ENCODE data around the gene ZNF607.
"Not testable (repeated sequence)": the region's sequence is repeated elsewhere in the genome, so short reads cannot be mapped to it uniquely, and the experiment has no call there.

ZNF607 gene

GRCh38 chr19:37692956-37693620 is 26.5 kb downstream of the ZNF607 start:
- Histone ChIP-seq H3K9ac (ENCODE audit: low read length) (no peak overlapping the region), H3K36me3 (ENCODE audit: control insufficient read depth, insufficient read depth, low read length) (no peaks in the 10 kb centered on the region), H3K4me1 (ENCODE audit: control insufficient read depth, insufficient read depth, low read length) (no peaks in the 10 kb centered on the region), H3K27me3 (ENCODE audit: control insufficient read depth, insufficient read depth, low read length) (no peaks in the 10 kb centered on the region), H3K4me3 (ENCODE audit: low read length) (no peak overlapping the region), H3K9me3 (ENCODE audit: control insufficient read depth, low read length) (no peaks in the 10 kb centered on the region)

GRCh38 chr19:37691881-37692504 is 27.6 kb downstream of the ZNF607 start:
- no peaks in the 10 kb centered on the region for H3K4me1 ChIP-seq (ENCODE audit: control insufficient read depth, insufficient read depth, low read length)
- H3K4me3 ChIP-seq (ENCODE audit: low read length), result peak overlapping the region; percentile 73
- H3K9me3 ChIP-seq (ENCODE audit: control insufficient read depth, low read length), result no peaks in the 10 kb centered on the region
- no peaks in the 10 kb centered on the region for H3K36me3 ChIP-seq (ENCODE audit: control insufficient read depth, insufficient read depth, low read length)
- H3K9ac ChIP-seq (ENCODE audit: low read length), result no peak overlapping the region
- H3K27me3 ChIP-seq (ENCODE audit: control insufficient read depth, insufficient read depth, low read length), result no peaks in the 10 kb centered on the region

DNA sequence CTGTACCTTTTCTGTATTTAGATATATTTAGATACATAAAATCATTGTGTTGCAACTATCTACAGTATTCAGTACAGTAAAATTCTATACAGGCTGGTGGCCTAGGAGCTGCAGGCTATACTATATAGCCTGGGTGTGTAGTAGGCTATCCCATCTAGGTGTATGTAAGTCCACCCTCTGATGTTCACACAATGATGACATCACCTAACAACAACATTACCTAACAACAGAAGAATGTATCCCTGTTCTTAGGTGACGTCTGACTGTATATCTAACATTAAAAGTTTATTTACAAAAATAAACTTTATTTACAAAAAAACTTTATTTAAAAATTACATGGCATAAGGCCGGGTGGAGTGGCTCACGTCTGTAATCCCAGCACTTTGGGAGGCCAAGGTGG is 36.0 kb downstream of the ZNF607 start:
- no peaks in the 10 kb centered on the region for H3K27me3 ChIP-seq (ENCODE audit: control insufficient read depth, insufficient read depth, low read length)
- H3K9me3 ChIP-seq (ENCODE audit: control insufficient read depth, low read length), result peaks cover 6% of the 10 kb centered on the region
- H3K4me1 ChIP-seq (ENCODE audit: control insufficient read depth, insufficient read depth, low read length), result no peaks in the 10 kb centered on the region
- H3K4me3 ChIP-seq (ENCODE audit: low read length), result no peak overlapping the region
- H3K9ac ChIP-seq (ENCODE audit: low read length), result no peak overlapping the region
- H3K36me3 ChIP-seq (ENCODE audit: control insufficient read depth, insufficient read depth, low read length), result no peaks in the 10 kb centered on the region

DNA sequence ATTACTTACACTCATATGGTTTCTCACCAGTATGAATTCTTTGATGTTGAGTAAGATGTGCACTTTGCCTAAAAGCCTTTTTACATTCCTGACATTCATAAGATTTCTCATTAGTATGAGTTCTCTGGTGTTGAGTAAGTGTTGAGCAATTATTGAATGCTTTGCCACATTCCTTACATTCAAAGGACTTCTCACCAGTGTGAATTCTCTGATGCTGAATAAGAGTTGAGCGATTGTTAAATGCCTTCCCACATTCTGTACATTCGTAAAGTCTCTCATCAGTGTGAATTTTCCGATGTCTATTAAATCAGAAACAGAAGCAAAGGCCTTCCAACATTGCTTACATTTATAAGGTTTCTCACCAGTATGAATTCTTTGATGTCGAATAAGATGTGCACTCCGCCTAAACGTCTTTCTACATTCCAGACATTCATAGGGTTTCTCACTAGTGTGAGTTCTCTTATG is 50.1 kb downstream of the ZNF607 start:
- H3K4me3 ChIP-seq (ENCODE audit: low read length), result no peak overlapping the region
- no peaks in the 10 kb centered on the region for H3K4me1 ChIP-seq (ENCODE audit: control insufficient read depth, insufficient read depth, low read length)
- H3K9me3 ChIP-seq (ENCODE audit: control insufficient read depth, low read length), result peaks cover 7% of the 10 kb centered on the region
- no peak overlapping the region for H3K9ac ChIP-seq (ENCODE audit: low read length)
- H3K27me3 ChIP-seq (ENCODE audit: control insufficient read depth, insufficient read depth, low read length), result no peaks in the 10 kb centered on the region
- no peaks in the 10 kb centered on the region for H3K36me3 ChIP-seq (ENCODE audit: control insufficient read depth, insufficient read depth, low read length)

DNA sequence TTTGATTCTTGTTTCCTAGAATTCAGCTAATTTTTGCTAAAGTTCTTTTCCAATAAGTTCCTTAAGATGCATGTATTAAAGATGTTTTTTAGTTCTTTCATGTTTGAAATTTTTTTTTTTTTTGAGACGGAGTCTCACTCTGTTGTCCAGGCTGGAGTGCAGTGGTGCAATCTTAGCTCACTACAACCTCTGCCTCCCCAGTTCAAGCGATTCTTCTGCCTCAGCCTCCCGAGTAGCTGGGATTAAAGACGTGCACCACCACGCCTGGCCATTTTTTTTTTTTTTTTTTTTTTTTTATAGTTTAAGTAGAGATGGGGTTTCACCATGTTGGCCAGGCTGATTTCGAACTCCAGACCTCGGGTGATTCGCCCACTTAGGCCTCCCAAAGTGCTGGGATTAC is 62.4 kb downstream of the ZNF607 start:
- not testable (repeated sequence) for H3K4me3 ChIP-seq (ENCODE audit: low read length); H3K9ac ChIP-seq (ENCODE audit: low read length); H3K36me3 ChIP-seq (ENCODE audit: control insufficient read depth, insufficient read depth, low read length); H3K9me3 ChIP-seq (ENCODE audit: control insufficient read depth, low read length); H3K27me3 ChIP-seq (ENCODE audit: control insufficient read depth, insufficient read depth, low read length)
- H3K4me1 ChIP-seq (ENCODE audit: control insufficient read depth, insufficient read depth, low read length), result peaks cover 13% of the 10 kb centered on the region

DNA sequence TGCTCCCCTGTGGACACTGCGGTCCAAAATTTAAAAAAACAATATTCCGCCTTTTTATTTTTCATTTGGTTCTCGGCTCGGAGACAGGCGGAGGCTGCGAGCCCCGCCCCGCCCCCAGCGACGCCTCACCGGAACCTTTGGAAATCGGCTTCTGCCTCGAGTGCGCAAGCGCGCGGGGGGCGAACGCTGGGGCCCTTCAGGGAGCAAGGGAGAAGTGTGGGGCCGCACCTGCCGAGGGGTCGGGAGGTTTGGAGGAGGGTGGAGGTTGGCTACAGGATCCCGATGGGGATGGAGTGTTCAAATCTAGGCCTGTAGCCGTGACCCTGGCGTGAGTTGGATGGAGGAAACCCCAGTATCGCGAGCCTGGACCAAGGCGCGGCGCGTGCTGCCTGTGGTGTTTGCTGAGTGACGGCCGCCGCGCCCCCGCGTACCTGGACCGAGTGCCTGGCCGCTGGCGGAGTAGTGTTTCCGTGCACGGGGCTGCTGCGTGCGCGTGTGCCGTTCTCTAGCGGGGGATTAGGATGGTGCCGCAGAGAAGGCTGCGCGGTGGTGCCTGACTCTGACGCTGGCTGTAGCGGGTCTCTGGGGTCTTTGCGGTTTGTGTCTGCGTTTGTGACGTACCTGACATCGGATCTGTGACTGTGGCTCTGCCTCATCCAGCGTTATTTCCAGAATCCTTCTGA is 63.7 kb downstream of the ZNF607 start:
- H3K4me3 ChIP-seq (ENCODE audit: low read length), result peak overlapping the region; percentile 90
- H3K36me3 ChIP-seq (ENCODE audit: control insufficient read depth, insufficient read depth, low read length), result no peaks in the 10 kb centered on the region
- peak overlapping the region; percentile 88 for H3K9ac ChIP-seq (ENCODE audit: low read length)
- no peaks in the 10 kb centered on the region for H3K9me3 ChIP-seq (ENCODE audit: control insufficient read depth, low read length)
- no peaks in the 10 kb centered on the region for H3K27me3 ChIP-seq (ENCODE audit: control insufficient read depth, insufficient read depth, low read length)
- H3K4me1 ChIP-seq (ENCODE audit: control insufficient read depth, insufficient read depth, low read length), result peaks cover 13% of the 10 kb centered on the region

- H3K27me3 ChIP-seq (ENCODE audit: control insufficient read depth, insufficient read depth, low read length), result no peaks in the 10 kb centered on the region
- peak within 1 kb of the TSS; percentile 90 for H3K4me3 ChIP-seq (ENCODE audit: low read length)
- H3K9me3 ChIP-seq (ENCODE audit: control insufficient read depth, low read length), result no peaks in the 10 kb centered on the region
- H3K36me3 ChIP-seq (ENCODE audit: control insufficient read depth, insufficient read depth, low read length), result no peaks in the 10 kb centered on the region
- H3K9ac ChIP-seq (ENCODE audit: low read length), result peak within 1 kb of the TSS; percentile 88
- peaks cover 13% of the 10 kb centered on the region for H3K4me1 ChIP-seq (ENCODE audit: control insufficient read depth, insufficient read depth, low read length)
Measured at GRCh38 chr19:37655301-37655688, 64.3 kb downstream of the ZNF607 start, which contains the start of gene ZFP30. Gene ZFP30, minus strand, starts transcription at chr19:37655465. Its CDS starts 7,643 bp downstream, at chr19:37647822.

DNA sequence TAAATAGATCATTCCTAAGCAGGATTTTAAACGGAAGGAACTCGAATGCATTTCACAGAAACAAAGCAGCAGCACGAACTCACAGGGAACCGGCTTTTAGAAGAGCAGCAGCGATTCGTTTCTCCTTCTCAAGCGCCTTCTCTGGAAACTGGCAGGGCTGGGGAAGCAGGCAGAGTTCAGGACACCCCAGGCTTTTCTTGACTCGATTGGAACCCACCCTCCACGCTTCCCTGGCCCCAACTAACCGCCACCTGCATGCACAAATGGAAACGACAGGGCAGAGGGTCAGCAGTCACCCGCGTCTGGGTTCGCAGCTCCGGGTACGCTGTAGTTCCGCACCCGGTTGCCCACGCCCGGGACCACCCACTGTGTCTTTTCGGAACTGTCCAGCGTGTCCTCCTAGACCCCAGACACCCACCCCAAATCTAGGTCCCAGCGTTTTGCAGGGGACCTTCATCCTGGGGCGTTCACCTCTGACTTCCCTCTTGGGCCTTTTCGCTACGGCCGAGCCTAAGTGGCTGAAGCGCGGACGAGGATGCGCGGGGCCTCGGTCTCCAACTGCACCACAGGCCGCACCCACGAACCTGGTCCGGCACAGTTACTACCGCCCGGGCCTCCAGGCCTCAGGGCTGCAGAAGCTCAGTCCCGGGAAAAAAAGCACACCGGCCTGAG is 64.8 kb downstream of the ZNF607 start:
- H3K4me3 ChIP-seq (ENCODE audit: low read length), result peak overlapping the region; percentile 90
- H3K9me3 ChIP-seq (ENCODE audit: control insufficient read depth, low read length), result no peaks in the 10 kb centered on the region
- peak overlapping the region; percentile 88 for H3K9ac ChIP-seq (ENCODE audit: low read length)
- H3K4me1 ChIP-seq (ENCODE audit: control insufficient read depth, insufficient read depth, low read length), result peaks cover 13% of the 10 kb centered on the region
- H3K27me3 ChIP-seq (ENCODE audit: control insufficient read depth, insufficient read depth, low read length), result no peaks in the 10 kb centered on the region
- H3K36me3 ChIP-seq (ENCODE audit: control insufficient read depth, insufficient read depth, low read length), result no peaks in the 10 kb centered on the region

DNA sequence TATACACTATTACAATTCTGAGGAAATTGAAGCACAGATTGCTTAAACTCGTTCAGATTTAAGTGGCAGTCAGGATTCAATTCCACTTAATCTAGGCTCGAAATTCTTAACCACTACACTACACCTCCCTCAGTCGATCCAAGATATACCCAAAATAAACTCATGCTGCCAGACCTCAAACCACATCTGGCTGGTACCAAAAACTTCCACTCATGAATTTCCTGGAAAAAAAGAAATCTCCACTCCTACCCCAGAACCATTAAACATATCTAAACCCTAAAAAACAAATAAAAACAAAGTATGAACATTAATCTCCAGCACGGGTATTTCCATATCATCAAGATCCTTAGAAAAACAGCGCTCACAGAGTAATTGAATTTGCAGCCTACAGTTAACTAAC is 65.4 kb downstream of the ZNF607 start:
- Histone ChIP-seq H3K27me3 (ENCODE audit: control insufficient read depth, insufficient read depth, low read length) (no peaks in the 10 kb centered on the region), H3K36me3 (ENCODE audit: control insufficient read depth, insufficient read depth, low read length) (no peaks in the 10 kb centered on the region), H3K4me1 (ENCODE audit: control insufficient read depth, insufficient read depth, low read length) (peaks cover 13% of the 10 kb centered on the region), H3K4me3 (ENCODE audit: low read length) (peak overlapping the region; percentile 90), H3K9me3 (ENCODE audit: control insufficient read depth, low read length) (no peaks in the 10 kb centered on the region), H3K9ac (ENCODE audit: low read length) (peak overlapping the region; percentile 88)

All from mucosa of stomach (tissue), 1 donor.